Stimulated activated CD4-positive, alpha-beta T cell treated with anti-CD3 and anti-CD28 coated beads, TNF-alpha, amount 100 ng/mL, for 48 hours (primary cell): ENCODE data around the gene CDH4.

Experiments used
- DNase-seq, 3 donors: peaks; one replicate each; pipeline ENCODE4 v3.0.0-alpha.2; 2020; ENCODE audit warnings: low read depth in 3 of 3

CDH4 gene

GRCh38 chr20:61733891-61734732 lies 482.1 kb downstream of the CDH4 start:
- DNase-seq, result no peak

- no peak for DNase-seq
Observed at GRCh38 chr20:61734733-61735502, 482.9 kb downstream of the CDH4 start.

GRCh38 chr20:61735503-61735785 lies 483.4 kb downstream of the CDH4 start:
- DNase-seq, result no peak

- DNase-seq, result no peak
Observed at GRCh38 chr20:61736001-61736635, 484.1 kb downstream of the CDH4 start.

- no peak for DNase-seq
Observed at GRCh38 chr20:61736751-61737310, 484.8 kb downstream of the CDH4 start.

- DNase-seq, result no peak
Observed at GRCh38 chr20:61737346-61737745, 485.3 kb downstream of the CDH4 start.

- DNase-seq, result no peak
Observed at GRCh38 chr20:61737812-61738443, 485.9 kb downstream of the CDH4 start.

- no peak for DNase-seq
Observed at GRCh38 chr20:61738601-61739069, 486.6 kb downstream of the CDH4 start.

- no peak for DNase-seq
Observed at GRCh38 chr20:61739086-61739831, 487.2 kb downstream of the CDH4 start.

- no peak for DNase-seq
Observed at GRCh38 chr20:61739832-61740118, 487.7 kb downstream of the CDH4 start.

GRCh38 chr20:61742097-61742825 lies 490.2 kb downstream of the CDH4 start:
- DNase-seq, result no peak

GRCh38 chr20:61743606-61744005 lies 491.5 kb downstream of the CDH4 start:
- no peak for DNase-seq

- DNase-seq, result no peak
Observed at GRCh38 chr20:61744691-61745396, 492.8 kb downstream of the CDH4 start.

GRCh38 chr20:61745397-61746146 lies 493.5 kb downstream of the CDH4 start:
- DNase-seq, result no peak

GRCh38 chr20:61746147-61746646 lies 494.1 kb downstream of the CDH4 start:
- DNase-seq, result no peak

GRCh38 chr20:61746781-61747180 lies 494.7 kb downstream of the CDH4 start:
- DNase-seq, result no peak

- DNase-seq, result no peak
Observed at GRCh38 chr20:61748376-61748775, 496.3 kb downstream of the CDH4 start.

GRCh38 chr20:61749406-61750075 lies 497.5 kb downstream of the CDH4 start:
- no peak for DNase-seq

GRCh38 chr20:61750093-61750492 lies 498.0 kb downstream of the CDH4 start:
- no peak for DNase-seq
